PC-3 (cell line): ENCODE data around the gene RNU7-1.

Source experiments
- CTCF ChIP-seq: fragments of 300-600 bp; sonication (generic); conservative IDR thresholded peaks from 2 replicates; pipeline ENCODE4 v1.5.1; 2017; ENCODE audit warnings: antibody characterized with exemption, low read depth, mild to moderate bottlenecking, low read length
- EZH2 ChIP-seq: fragments of 300-600 bp; sonication (generic); IDR thresholded peaks from one replicate; pipeline ENCODE4 v1.6.1; 2017; ENCODE audit warnings: antibody characterized with exemption, mild to moderate bottlenecking, low read length; ENCODE audit not compliant: unreplicated experiment
- EZH2phosphoT487 ChIP-seq: fragments of 300-600 bp; sonication (generic); IDR thresholded peaks from 2 replicates; pipeline ENCODE4 v1.6.1; 2018; ENCODE audit warnings: mild to moderate bottlenecking, antibody characterized with exemption, low read length, borderline replicate concordance

DNA sequence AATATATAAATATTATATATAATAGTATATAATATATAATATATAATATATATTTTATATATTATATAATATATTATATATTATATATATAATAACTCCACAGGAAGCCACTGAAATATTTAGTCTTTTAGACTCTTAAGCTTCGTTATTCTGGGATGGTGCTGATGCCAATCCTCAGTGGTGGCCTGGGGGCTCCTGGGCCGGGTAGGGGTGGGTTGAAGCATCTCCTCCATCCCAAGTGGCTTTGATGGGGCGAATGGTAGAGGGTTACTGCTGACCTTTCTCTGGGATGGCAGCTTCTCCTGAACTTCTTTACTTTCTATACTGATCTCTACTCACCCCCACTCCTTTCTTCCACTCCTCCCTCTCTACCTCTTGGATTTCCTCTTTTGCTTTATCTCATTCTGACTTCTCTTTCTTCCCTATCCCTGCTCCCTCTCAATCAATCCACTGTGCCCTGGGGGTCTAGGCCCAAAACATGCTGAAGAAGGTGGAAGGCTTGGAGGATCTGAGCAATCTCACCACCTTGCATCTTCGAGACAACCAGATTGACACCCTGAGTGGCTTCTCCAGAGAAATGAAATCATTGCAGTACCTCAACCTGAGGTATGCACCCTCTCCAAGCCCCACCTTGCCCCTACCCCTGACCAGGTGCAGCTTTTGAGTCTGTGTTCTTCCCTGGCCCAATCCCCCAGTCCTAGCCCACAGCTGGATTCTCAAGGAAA lies 34.0 kb upstream of the RNU7-1 start:
- no peak for TF ChIP-seq CTCF
- TF ChIP-seq EZH2: no peak
- no peak for TF ChIP-seq EZH2phosphoT487
